Common myeloid progenitor, CD34-positive (primary cell): ENCODE measurements around the gene ROR1.
"Not testable (repeated sequence)": the region's sequence is repeated elsewhere in the genome, so short reads cannot be mapped to it uniquely, and the experiment has no call there.

Experiments
- CTCF ChIA-PET: fragments of 350-600 bp; sonication (Branson Sonifier 250); formaldehyde crosslinking; loops from one replicate; lab custom pipeline; 2021; ENCODE audit warnings: antibody characterized with exemption; lab: Charles Lee
- POLR2A ChIA-PET: fragments of 350-600 bp; sonication (Branson Sonifier 250); formaldehyde crosslinking; loops from one replicate; lab custom pipeline; 2021; ENCODE audit warnings: antibody characterized with exemption; lab: Charles Lee
- DNase-seq, 3 donors: peaks; one replicate each; pipeline versions ENCODE4 v3.0.0 to v3.0.0-alpha.2; 2013
- H3K27ac ChIP-seq, 2 experiments: 1 replicate in 1 of 2; 2 replicates in 1 of 2; pipeline ENCODE4 v1.7.0; 2013; ENCODE audit warnings: inconsistent platforms in 2 of 2, low read length in 2 of 2, mild to moderate bottlenecking in 2 of 2, low read depth in 1 of 2, moderate library complexity in 1 of 2; ENCODE audit not compliant: severe bottlenecking in 2 of 2, insufficient read depth in 1 of 2, poor library complexity in 1 of 2
- H3K27me3 ChIP-seq, 5 experiments: replicated peaks in 2 of 5; 1 replicate in 3 of 5; 2 replicates in 2 of 5; pipeline versions ENCODE4 v1.6.1 to v1.7.0; 2013; ENCODE audit warnings: low read length in 4 of 5, mild to moderate bottlenecking in 2 of 5, moderate library complexity in 2 of 5, inconsistent platforms in 1 of 5; ENCODE audit not compliant: insufficient read depth in 5 of 5, control insufficient read depth in 4 of 5
- H3K36me3 ChIP-seq, 4 experiments: 1 replicate in 2 of 4; 2 replicates in 2 of 4; pipeline versions ENCODE4 v1.6.1 to v1.7.0; 2013; ENCODE audit warnings: low read length in 3 of 4, control low read depth in 1 of 4, mild to moderate bottlenecking in 1 of 4; ENCODE audit not compliant: control insufficient read depth in 4 of 4, insufficient read depth in 4 of 4
- H3K4me1 ChIP-seq, 4 experiments: 1 replicate in 3 of 4; 2 replicates in 1 of 4; pipeline versions ENCODE4 v1.6.1 to v1.7.1; 2013; ENCODE audit warnings: low read length in 3 of 4, mild to moderate bottlenecking in 3 of 4, control low read depth in 1 of 4, inconsistent platforms in 1 of 4, moderate library complexity in 1 of 4; ENCODE audit not compliant: control insufficient read depth in 4 of 4, insufficient read depth in 4 of 4; ENCODE audit errors: control extremely low read depth in 1 of 4
- H3K4me3 ChIP-seq, 7 experiments: 1 replicate in 4 of 7; 2 replicates in 3 of 7; pipeline versions ENCODE4 v1.5.1 to v1.7.0; 2013; ENCODE audit warnings: mild to moderate bottlenecking in 7 of 7, low read length in 6 of 7, moderate library complexity in 6 of 7, inconsistent platforms in 2 of 7, low read depth in 2 of 7, control low read depth in 1 of 7; ENCODE audit not compliant: insufficient read depth in 4 of 7, control insufficient read depth in 1 of 7; ENCODE audit errors: extremely low read depth in 1 of 7
- H3K9me3 ChIP-seq, 5 experiments: 1 replicate in 4 of 5; 2 replicates in 1 of 5; pipeline versions ENCODE4 v1.6.1 to v1.7.1; 2013; ENCODE audit warnings: low read length in 4 of 5, mild to moderate bottlenecking in 2 of 5, inconsistent platforms in 1 of 5, low read depth in 1 of 5, moderate library complexity in 1 of 5; ENCODE audit not compliant: control insufficient read depth in 4 of 5, insufficient read depth in 2 of 5; ENCODE audit errors: control extremely low read depth in 1 of 5
- WGBS: methylation state at CpG from one replicate; pipeline ENCODE4 v1.1.5; 2013; ENCODE audit not compliant: insufficient coverage; 5-methylcytosine and 5-hydroxymethylcytosine counted together

Gene ROR1

GRCh38 chr1:63782982-63783381, 9.2 kb downstream of the ROR1 start:
- Histone ChIP-seq H3K4me3 (no peak overlapping the region), H3K27ac (no peak overlapping the region), H3K36me3 (no peaks in the 10 kb centered on the region), H3K27me3 (peaks cover 0 to 13% (median 0%) of the 10 kb centered on the region in 5 experiments), H3K9me3 (no peaks in the 10 kb centered on the region), H3K4me1 (no peaks in the 10 kb centered on the region)
- POLR2A ChIA-PET: no interaction called here
- CTCF ChIA-PET: no interaction called here
- 89% methylated on average over 2 of the region's 2 CpGs for WGBS
- DNase-seq: no peak

GRCh38 chr1:63784083-63784482, 10.3 kb downstream of the ROR1 start:
- Histone ChIP-seq H3K36me3 (no peaks in the 10 kb centered on the region), H3K27me3 (peaks cover 0 to 12% (median 0%) of the 10 kb centered on the region in 5 experiments), H3K4me3 (no peak overlapping the region), H3K9me3 (no peaks in the 10 kb centered on the region), H3K4me1 (no peaks in the 10 kb centered on the region), H3K27ac (no peak overlapping the region)
- ChIA-PET CTCF (no interaction called here), POLR2A (no interaction called here)
- no peak for DNase-seq

- Histone ChIP-seq H3K9me3 (no peaks in the 10 kb centered on the region), H3K4me3 (no peak overlapping the region), H3K27ac (no peak overlapping the region), H3K27me3 (peaks cover 0 to 9% (median 0%) of the 10 kb centered on the region in 5 experiments), H3K36me3 (no peaks in the 10 kb centered on the region), H3K4me1 (no peaks in the 10 kb centered on the region)
- ChIA-PET POLR2A (no interaction called here), CTCF (no interaction called here)
- WGBS: 97% methylated on average over 3 of the region's 6 CpGs
- DNase-seq: no peak
These were observed 10.9 kb downstream of the ROR1 start for GRCh38 chr1:63784489-63785390.

- H3K4me1 ChIP-seq, H3K27me3 ChIP-seq, H3K36me3 ChIP-seq, H3K27ac ChIP-seq, CTCF ChIA-PET, H3K4me3 ChIP-seq, H3K9me3 ChIP-seq, POLR2A ChIA-PET, DNase-seq: not testable (repeated sequence)
- WGBS: no CpG with 5 or more reads among the region's 3 CpGs
These were observed 13.5 kb downstream of the ROR1 start for GRCh38 chr1:63787270-63787669.

- H3K27ac ChIP-seq: no peak overlapping the region
- ChIA-PET CTCF (no interaction called here), POLR2A (no interaction called here)
- H3K27me3 ChIP-seq: peaks cover 0 to 4% (median 0%) of the 10 kb centered on the region in 5 experiments
- H3K4me1 ChIP-seq: no peaks in the 10 kb centered on the region
- no peaks in the 10 kb centered on the region for H3K36me3 ChIP-seq
- no peak overlapping the region for H3K4me3 ChIP-seq
- no CpG with 5 or more reads among the region's 1 CpG for WGBS
- no peaks in the 10 kb centered on the region for H3K9me3 ChIP-seq
- DNase-seq: no peak
These were observed 14.1 kb downstream of the ROR1 start for GRCh38 chr1:63787875-63788274.

- H3K27me3 ChIP-seq: peaks cover 0 to 2% (median 0%) of the 10 kb centered on the region in 5 experiments
- no peak overlapping the region for H3K27ac ChIP-seq
- POLR2A ChIA-PET: interaction anchor here (0.6 kb wide), 1 partner anchor 17 kb away, joined by 3 read pairs; no protein-coding TSS in a partner anchor
- CTCF ChIA-PET: no interaction called here
- H3K9me3 ChIP-seq: no peaks in the 10 kb centered on the region
- DNase-seq: no peak
- WGBS: 91% methylated on average over 4 of the region's 4 CpGs
- no peaks in the 10 kb centered on the region for H3K36me3 ChIP-seq
- H3K4me1 ChIP-seq: no peaks in the 10 kb centered on the region
- H3K4me3 ChIP-seq: no peak overlapping the region
These were observed 16.2 kb downstream of the ROR1 start for GRCh38 chr1:63789856-63790605.

GRCh38 chr1:63790989-63791388, 17.2 kb downstream of the ROR1 start:
- ChIA-PET POLR2A (no interaction called here), CTCF (no interaction called here)
- DNase-seq: no peak
- no peaks in the 10 kb centered on the region for H3K4me1 ChIP-seq
- no peak overlapping the region for H3K27ac ChIP-seq
- no peak overlapping the region for H3K4me3 ChIP-seq
- 92% methylated on average over 1 of the region's 1 CpG for WGBS
- no peaks in the 10 kb centered on the region for H3K9me3 ChIP-seq
- H3K27me3 ChIP-seq: peaks cover 0 to 2% (median 0%) of the 10 kb centered on the region in 5 experiments
- no peaks in the 10 kb centered on the region for H3K36me3 ChIP-seq
